ENCODE results near the gene NFATC3. TPM values are rescaled to one million over a fixed set of nuclear protein-coding genes. Genes with fewer than 3 reads are reported as not detected.
A peak's percentile ranks its signal among the peaks of the same experiment; 100 is the strongest.

Gene NFATC3
- total and polyA plus RNA-seq, 4 donors, result 13.5 to 69.6 (median 35.7) TPM

DNA sequence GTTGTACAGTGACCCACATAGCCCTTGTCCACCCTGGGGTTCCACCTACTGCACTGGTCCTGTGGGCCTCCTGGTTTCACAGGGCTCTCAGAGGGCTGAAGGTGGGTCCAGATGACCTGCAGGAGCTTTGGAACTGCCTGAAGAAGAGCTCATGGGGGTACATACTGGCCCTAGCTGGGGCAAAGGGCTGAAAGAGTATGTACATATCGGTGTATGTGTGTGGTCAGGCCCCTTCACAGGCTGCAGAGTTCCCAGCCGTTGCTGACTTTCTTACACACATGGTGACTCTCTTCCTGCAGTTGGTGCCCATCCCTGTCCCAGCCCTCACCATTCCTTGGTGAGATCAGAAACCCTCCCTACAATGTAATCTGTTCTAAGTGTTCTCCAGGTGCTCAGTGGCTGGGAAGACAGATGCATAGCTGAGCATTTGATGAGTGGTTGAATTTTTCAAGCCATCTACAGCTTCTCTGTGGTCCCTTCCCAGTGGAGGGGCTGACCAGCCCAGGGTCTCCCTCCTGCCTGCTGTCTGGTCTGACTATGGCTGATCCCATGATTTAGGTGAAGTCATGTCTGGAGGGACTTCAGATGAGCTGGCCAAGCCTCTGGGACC is 2.4 kb upstream of the NFATC3 start:
- Histone ChIP-seq H3K27me3 (ENCODE audit: control insufficient read depth in 3 of 3, insufficient read depth in 3 of 3, low read length in 2 of 3) (no peaks in the 10 kb centered on the region), H3K9me3 (ENCODE audit: control insufficient read depth in 4 of 4, insufficient read depth in 3 of 4, low read length in 3 of 4) (no peaks in the 10 kb centered on the region), H3K36me3 (ENCODE audit: control insufficient read depth in 4 of 4, insufficient read depth in 4 of 4, low read length in 4 of 4) (peaks cover 0 to 6% (median 1%) of the 10 kb centered on the region in 4 donors), H3K27ac (ENCODE audit: low read depth in 1 of 2, low read length in 1 of 2) (peak overlapping the region in 1 of 2 donors; percentile 98), H3K9ac (ENCODE audit: insufficient read depth in 1 of 2, low read length in 2 of 2) (no peak overlapping the region), H3K4me3 (no peak overlapping the region), H3K4me1 (ENCODE audit: control insufficient read depth in 5 of 5, insufficient read depth in 5 of 5, low read length in 5 of 5) (peaks cover 2 to 47% (median 18%) of the 10 kb centered on the region in 5 donors)
- 51 to 73% methylated on average over 2 of the region's 2 CpGs for WGBS, 2 donors
- DNase-seq (no peak), ATAC-seq (ENCODE audit: insufficient read depth, low FRiP score) (no peak)
- TF ChIP-seq, protein P1, sequence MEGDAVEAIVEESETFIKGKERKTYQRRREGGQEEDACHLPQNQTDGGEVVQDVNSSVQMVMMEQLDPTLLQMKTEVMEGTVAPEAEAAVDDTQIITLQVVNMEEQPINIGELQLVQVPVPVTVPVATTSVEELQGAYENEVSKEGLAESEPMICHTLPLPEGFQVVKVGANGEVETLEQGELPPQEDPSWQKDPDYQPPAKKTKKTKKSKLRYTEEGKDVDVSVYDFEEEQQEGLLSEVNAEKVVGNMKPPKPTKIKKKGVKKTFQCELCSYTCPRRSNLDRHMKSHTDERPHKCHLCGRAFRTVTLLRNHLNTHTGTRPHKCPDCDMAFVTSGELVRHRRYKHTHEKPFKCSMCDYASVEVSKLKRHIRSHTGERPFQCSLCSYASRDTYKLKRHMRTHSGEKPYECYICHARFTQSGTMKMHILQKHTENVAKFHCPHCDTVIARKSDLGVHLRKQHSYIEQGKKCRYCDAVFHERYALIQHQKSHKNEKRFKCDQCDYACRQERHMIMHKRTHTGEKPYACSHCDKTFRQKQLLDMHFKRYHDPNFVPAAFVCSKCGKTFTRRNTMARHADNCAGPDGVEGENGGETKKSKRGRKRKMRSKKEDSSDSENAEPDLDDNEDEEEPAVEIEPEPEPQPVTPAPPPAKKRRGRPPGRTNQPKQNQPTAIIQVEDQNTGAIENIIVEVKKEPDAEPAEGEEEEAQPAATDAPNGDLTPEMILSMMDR (IDR thresholded peaks at IDR 0.05; ENCODE audit: control extremely low read depth, extremely low read depth), result no peak

DNA sequence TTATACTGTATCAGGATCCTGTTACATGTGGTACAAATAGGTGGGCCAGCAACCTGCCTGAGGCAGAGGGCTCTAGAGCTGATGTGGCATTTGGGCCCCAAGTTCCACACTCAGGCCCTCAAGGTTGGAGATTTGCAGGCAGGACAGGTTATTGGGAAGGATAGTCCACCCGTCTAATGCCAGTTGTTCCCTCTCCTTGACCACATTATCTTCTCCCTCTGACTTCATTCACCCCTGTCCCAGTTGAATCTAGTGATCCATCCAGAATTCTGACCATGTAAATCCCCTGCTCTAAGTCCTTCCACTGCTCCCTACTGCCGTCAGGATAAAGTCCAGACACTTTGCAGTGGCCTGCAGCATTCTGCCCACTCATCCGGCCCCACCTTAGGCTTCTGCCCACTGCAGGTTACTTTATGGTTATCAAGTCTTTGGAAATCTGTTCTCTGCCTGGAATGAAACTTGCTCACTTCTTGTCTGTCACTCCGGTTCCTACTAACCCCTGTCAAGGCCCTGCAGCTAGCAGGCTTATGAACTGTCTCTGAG is 1.9 kb upstream of the NFATC3 start:
- ATAC-seq (ENCODE audit: insufficient read depth, low FRiP score) (no peak), DNase-seq (no peak)
- Histone ChIP-seq H3K9ac (ENCODE audit: insufficient read depth in 1 of 2, low read length in 2 of 2) (peak overlapping the region; percentile 11 to 15), H3K9me3 (ENCODE audit: control insufficient read depth in 4 of 4, insufficient read depth in 3 of 4, low read length in 3 of 4) (no peaks in the 10 kb centered on the region), H3K27me3 (ENCODE audit: control insufficient read depth in 3 of 3, insufficient read depth in 3 of 3, low read length in 2 of 3) (no peaks in the 10 kb centered on the region), H3K4me3 (no peak overlapping the region), H3K27ac (ENCODE audit: low read depth in 1 of 2, low read length in 1 of 2) (peak overlapping the region in 1 of 2 donors; percentile 98), H3K4me1 (ENCODE audit: control insufficient read depth in 5 of 5, insufficient read depth in 5 of 5, low read length in 5 of 5) (peaks cover 2 to 45% (median 18%) of the 10 kb centered on the region in 5 donors), H3K36me3 (ENCODE audit: control insufficient read depth in 4 of 4, insufficient read depth in 4 of 4, low read length in 4 of 4) (peaks cover 0 to 3% (median 0%) of the 10 kb centered on the region in 4 donors)
- 83 to 88% methylated on average over 4 of the region's 4 CpGs for WGBS, 2 donors
- TF ChIP-seq, protein P1 (IDR thresholded peaks at IDR 0.05; ENCODE audit: control extremely low read depth, extremely low read depth), result no peak

DNA sequence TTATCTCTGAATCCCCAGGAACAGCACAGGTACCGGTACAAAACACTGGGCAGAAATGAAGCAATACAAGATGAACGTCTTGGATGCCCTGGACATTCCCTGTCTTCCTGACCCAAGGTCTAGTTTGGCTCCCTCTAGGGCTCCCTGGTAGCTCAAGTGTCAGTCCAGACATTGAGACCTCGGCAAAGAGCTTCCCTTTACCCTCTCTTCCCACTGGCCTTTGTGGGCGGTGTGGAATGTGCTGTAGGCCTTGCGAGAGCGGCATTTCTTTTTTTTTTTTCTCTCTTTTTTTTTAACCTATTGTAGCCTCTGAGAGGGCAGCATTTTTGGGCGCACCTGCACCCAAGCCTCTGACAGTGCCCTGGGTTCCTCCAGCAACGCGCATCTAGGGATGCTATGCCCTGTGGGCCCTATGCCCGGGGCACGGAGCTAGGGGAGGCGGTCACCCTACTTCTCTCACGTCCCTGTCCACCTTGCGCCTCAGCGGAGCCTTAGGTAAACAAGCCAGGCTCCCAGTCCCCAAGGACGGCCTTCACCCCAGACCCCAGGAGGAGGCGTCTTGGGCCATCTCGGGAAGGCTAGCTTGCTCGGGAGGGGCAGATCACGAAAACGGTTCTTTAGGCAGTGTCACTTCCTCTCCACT is 1.2 kb upstream of the NFATC3 start:
- TF ChIP-seq, protein P1 (IDR thresholded peaks at IDR 0.05; ENCODE audit: control extremely low read depth, extremely low read depth), result no peak
- peak; percentile 52 to 62 (median 62) for DNase-seq
- Histone ChIP-seq H3K4me1 (ENCODE audit: control insufficient read depth in 5 of 5, insufficient read depth in 5 of 5, low read length in 5 of 5) (peaks cover 5 to 45% (median 18%) of the 10 kb centered on the region in 5 donors), H3K4me3 (no peak overlapping the region), H3K36me3 (ENCODE audit: control insufficient read depth in 4 of 4, insufficient read depth in 4 of 4, low read length in 4 of 4) (peaks cover 0 to 3% (median 0%) of the 10 kb centered on the region in 4 donors), H3K27ac (ENCODE audit: low read depth in 1 of 2, low read length in 1 of 2) (peak overlapping the region; percentile 97 to 98), H3K9ac (ENCODE audit: insufficient read depth in 1 of 2, low read length in 2 of 2) (peak overlapping the region; percentile 11 to 52), H3K9me3 (ENCODE audit: control insufficient read depth in 4 of 4, insufficient read depth in 3 of 4, low read length in 3 of 4) (no peaks in the 10 kb centered on the region), H3K27me3 (ENCODE audit: control insufficient read depth in 3 of 3, insufficient read depth in 3 of 3, low read length in 2 of 3) (no peaks in the 10 kb centered on the region)
- ATAC-seq (ENCODE audit: insufficient read depth, low FRiP score), result peak; percentile 2
- WGBS, 2 donors, result 27 to 35% methylated on average over 21 of the region's 21 CpGs
